ENCODE results near the gene DRC1.

GRCh38 chr2:26483516-26483915 lies 81.8 kb downstream of the DRC1 start:
- TF ChIP-seq CREB1 (IDR thresholded peaks at IDR 0.05; ENCODE audit: low read depth), result no peak
- TF ChIP-seq NFIC (IDR thresholded peaks at IDR 0.05), result no peak
- no peak for TF ChIP-seq TAF1 (IDR thresholded peaks at IDR 0.05; ENCODE audit: low read depth)
- TF ChIP-seq RAD21 (IDR thresholded peaks at IDR 0.05; ENCODE audit: low read depth), result no peak
- TF ChIP-seq, protein P1, sequence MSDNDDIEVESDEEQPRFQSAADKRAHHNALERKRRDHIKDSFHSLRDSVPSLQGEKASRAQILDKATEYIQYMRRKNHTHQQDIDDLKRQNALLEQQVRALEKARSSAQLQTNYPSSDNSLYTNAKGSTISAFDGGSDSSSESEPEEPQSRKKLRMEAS (IDR thresholded peaks at IDR 0.05), result no peak
- TF ChIP-seq TEAD4 (IDR thresholded peaks at IDR 0.05), result no peak
- no peak for TF ChIP-seq EP300 (IDR thresholded peaks at IDR 0.05; ENCODE audit: borderline replicate concordance)
- no peak for TF ChIP-seq FOXM1 (IDR thresholded peaks at IDR 0.05; ENCODE audit: borderline replicate concordance, low read depth)
- TF ChIP-seq REST (IDR thresholded peaks at IDR 0.05; ENCODE audit: low read depth), result no peak
